Stomach smooth muscle (tissue), 2 donors: ENCODE results near the gene CCDC126.
"Not testable (repeated sequence)": the region's sequence is repeated elsewhere in the genome, so short reads cannot be mapped to it uniquely, and the experiment has no call there.

Experiments
- H3K27ac ChIP-seq: one replicate; pipeline ENCODE4 v1.7.0; 2013; ENCODE audit warnings: mild to moderate bottlenecking, low read length, inconsistent platforms
- H3K27me3 ChIP-seq, 2 donors: one replicate each; pipeline ENCODE4 v1.7.0; 2013; ENCODE audit warnings: low read length in 2 of 2; ENCODE audit not compliant: insufficient read depth in 2 of 2, control insufficient read depth in 1 of 2
- H3K36me3 ChIP-seq, 2 donors: one replicate each; pipeline ENCODE4 v1.7.0; 2013; ENCODE audit warnings: low read length in 2 of 2; ENCODE audit not compliant: control insufficient read depth in 2 of 2, insufficient read depth in 2 of 2
- H3K4me1 ChIP-seq: one replicate; pipeline ENCODE4 v1.7.0; 2013; ENCODE audit warnings: low read length; ENCODE audit not compliant: control insufficient read depth, insufficient read depth
- H3K4me3 ChIP-seq, 2 donors: one replicate each; pipeline ENCODE4 v1.7.0; 2013; ENCODE audit warnings: low read length in 2 of 2
- H3K9ac ChIP-seq, 2 donors: one replicate each; pipeline ENCODE4 v1.7.0; 2013; ENCODE audit warnings: low read length in 2 of 2, mild to moderate bottlenecking in 1 of 2
- H3K9me3 ChIP-seq, 2 donors: one replicate each; pipeline ENCODE4 v1.7.0; 2013; ENCODE audit warnings: low read length in 2 of 2; ENCODE audit not compliant: control insufficient read depth in 2 of 2
- donor health status: healthy.
- donor health status: Pancreatic carcinoma.

CCDC126 gene, protein sequence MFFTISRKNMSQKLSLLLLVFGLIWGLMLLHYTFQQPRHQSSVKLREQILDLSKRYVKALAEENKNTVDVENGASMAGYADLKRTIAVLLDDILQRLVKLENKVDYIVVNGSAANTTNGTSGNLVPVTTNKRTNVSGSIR

DNA sequence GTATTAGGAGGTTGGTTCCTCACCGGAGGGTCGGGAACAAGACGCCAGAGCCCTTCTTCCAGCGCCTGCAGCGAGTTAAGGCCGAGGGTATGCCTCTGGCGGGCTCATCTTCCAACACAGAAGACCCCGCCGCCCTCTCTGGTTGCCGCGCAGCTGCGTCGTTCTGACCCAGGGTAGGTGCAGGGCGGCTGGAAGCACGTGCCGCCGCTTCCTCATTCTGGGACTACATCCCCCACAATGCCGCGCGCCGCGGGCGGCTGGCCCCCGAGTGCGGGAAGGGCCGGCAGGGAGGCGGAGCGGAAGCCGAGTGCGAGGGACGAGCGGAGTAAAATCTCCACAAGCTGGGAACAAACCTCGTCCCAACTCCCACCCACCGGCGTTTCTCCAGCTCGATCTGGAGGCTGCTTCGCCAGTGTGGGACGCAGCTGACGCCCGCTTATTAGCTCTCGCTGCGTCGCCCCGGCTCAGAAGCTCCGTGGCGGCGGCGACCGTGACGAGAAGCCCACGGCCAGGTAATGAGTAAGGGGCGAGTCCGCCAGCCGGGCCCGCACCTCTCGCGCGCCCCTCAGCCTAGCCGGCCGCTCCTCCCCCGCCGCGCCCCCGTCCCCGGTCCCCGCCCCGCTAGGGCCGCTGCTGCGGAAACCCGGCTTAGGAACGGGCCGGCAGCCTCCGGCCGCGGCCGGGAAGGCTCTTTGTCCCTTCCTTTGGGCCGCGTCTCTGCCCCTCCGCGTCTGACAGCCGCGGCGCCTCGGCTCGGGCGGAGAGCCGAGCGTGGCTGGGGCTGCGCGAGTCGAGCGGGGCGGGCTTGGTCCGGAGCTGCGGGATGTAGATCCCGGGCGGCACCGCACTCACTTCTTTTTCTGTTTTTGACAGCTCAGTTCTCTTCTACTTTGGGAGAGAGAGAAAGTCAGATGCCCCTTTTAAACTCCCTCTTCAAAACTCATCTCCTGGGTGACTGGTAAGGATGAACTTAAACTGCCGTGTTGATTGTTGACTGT lies at the start of gene CCDC126:
Gene CCDC126, plus strand, starts transcription at position 289 of the 998 bp plus-strand sequence. CDS start 13,934 bp downstream, outside the sequence.
- Histone ChIP-seq H3K27me3 (no peaks in the 10 kb centered on the region), H3K9ac (peak within 1 kb of the TSS; percentile 91 to 96), H3K4me1 (peaks cover 4% of the 10 kb centered on the region), H3K4me3 (peak within 1 kb of the TSS; percentile 86 to 99), H3K9me3 (no peaks in the 10 kb centered on the region), H3K36me3 (no peaks in the 10 kb centered on the region), H3K27ac (peak within 1 kb of the TSS; percentile 82)

DNA sequence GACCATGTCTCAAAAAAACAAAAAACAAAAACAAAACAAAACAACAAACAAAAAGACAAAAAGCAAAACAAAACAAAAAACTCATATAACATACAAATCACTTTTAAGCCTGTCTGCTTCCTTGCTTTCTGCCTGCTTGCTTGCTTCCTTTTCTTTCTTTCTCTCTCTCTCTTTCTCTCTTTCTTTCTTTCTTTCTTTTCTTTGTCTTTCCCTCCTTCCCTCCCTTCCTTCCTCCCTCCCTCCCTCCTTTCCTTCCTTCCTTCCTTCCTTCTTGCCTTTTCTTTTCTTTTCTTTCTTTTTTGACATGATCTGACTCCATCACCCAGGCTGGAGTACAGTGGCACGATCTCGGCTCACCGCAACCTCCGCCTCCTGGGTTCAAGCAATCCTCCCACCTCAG lies 49.5 kb upstream of the CCDC126 start:
- H3K27me3 ChIP-seq, result peaks cover 0 to 2% of the 10 kb centered on the region in 2 donors
- no peaks in the 10 kb centered on the region for H3K4me1 ChIP-seq
- no peak overlapping the region for H3K4me3 ChIP-seq
- no peak overlapping the region for H3K27ac ChIP-seq
- peaks cover 0 to under 1% of the 10 kb centered on the region in 2 donors for H3K9me3 ChIP-seq
- no peaks in the 10 kb centered on the region for H3K36me3 ChIP-seq
- no peak overlapping the region for H3K9ac ChIP-seq

DNA sequence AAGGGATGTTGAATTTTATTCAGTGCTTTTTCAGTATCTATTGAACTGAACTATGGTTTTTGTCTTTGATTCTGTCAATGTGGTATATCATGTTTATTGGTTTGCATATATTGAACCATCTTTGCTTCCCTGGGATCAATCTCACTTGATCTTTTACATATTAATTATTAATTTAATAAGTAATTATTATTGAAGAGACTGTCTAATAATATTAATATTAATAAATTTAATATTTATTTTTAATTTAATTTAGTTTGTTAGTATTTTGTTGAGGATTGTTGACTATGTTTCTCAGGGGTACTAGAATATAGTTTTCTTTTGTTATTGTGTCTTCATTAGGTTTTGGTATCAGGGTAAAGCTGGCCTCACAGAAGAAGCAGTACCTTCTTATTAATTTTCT lies 38.9 kb upstream of the CCDC126 start:
- H3K9me3 ChIP-seq, result no peaks in the 10 kb centered on the region
- H3K36me3 ChIP-seq, result no peaks in the 10 kb centered on the region
- H3K27me3 ChIP-seq, result no peaks in the 10 kb centered on the region
- no peak overlapping the region for H3K9ac ChIP-seq
- no peak overlapping the region for H3K4me3 ChIP-seq
- no peaks in the 10 kb centered on the region for H3K4me1 ChIP-seq
- H3K27ac ChIP-seq, result no peak overlapping the region

DNA sequence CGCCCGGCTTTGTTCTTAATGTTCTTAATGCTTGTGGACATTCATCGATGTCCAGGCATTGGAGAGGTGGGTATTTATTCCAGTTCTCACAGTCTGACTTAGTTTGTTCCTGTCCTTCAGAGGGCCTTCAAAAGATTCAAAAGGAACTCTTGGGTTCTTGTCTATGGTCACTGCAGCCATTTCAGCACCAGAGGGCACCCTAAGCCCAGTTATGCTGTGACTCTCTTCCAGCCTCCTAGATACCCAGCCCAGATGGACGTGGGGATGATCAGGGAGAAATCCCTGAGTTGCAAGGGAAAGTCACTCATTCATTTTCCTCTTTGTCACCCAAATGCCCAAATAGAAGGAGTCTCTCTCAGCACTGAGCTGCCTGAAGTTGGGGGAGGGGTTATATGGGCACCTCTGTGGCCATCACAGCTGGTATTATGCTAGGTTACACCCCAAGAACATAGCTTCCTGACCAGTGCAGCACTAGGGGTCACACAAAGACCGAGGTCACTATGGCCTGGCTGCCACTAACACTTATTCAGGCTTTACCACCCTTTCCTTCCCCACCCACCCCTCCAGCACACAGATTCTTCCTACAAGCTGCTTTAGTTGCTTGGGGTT lies 26.5 kb upstream of the CCDC126 start:
- no peak overlapping the region for H3K9ac ChIP-seq
- H3K36me3 ChIP-seq, result no peaks in the 10 kb centered on the region
- H3K4me1 ChIP-seq, result no peaks in the 10 kb centered on the region
- H3K9me3 ChIP-seq, result no peaks in the 10 kb centered on the region
- no peak overlapping the region for H3K4me3 ChIP-seq
- H3K27ac ChIP-seq, result no peak overlapping the region
- H3K27me3 ChIP-seq, result no peaks in the 10 kb centered on the region

DNA sequence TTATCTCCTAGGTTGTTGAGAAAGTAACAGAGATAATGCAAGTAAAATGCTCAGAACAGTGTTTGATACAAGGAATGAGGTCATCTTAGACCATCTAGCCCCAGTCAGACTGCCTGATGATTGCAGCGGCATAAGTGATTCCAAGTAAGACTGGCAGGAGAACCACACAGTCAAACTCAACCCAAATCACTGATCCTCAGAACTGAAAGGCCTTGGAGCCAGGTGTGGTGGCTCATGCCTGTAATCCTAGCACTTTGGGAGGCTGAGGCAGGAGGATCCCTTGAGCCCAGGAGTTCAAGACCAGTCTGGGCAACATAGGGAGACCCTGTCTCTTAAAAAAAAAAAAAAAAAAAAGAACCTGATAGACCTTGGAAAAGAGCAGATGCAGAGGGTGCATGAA lies 15.2 kb upstream of the CCDC126 start:
- H3K4me1 ChIP-seq, H3K36me3 ChIP-seq, H3K4me3 ChIP-seq, H3K9me3 ChIP-seq, H3K9ac ChIP-seq, H3K27ac ChIP-seq, H3K27me3 ChIP-seq: not testable (repeated sequence)

DNA sequence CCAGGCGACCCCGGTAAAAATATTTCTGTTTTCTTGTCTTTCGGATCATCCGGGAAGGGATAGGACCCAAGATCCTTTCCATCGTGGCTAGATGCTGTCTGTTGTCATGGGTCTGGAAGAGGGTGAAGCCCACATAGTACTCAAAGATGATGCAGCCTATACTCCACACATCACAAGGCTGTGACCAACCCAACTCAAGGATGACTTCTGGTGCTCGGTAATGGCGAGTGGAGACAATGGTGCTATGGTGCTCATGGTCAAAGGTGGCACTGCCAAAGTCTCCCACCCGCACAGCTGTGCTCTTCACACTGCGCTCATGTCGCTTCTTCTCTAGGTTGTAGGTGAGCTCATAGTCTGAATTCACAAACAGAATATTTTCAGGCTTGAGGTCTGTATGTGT lies 11.9 kb upstream of the CCDC126 start:
- not testable (repeated sequence) for H3K9ac ChIP-seq, H3K4me3 ChIP-seq, H3K9me3 ChIP-seq, H3K27ac ChIP-seq, H3K4me1 ChIP-seq, H3K27me3 ChIP-seq, H3K36me3 ChIP-seq

DNA sequence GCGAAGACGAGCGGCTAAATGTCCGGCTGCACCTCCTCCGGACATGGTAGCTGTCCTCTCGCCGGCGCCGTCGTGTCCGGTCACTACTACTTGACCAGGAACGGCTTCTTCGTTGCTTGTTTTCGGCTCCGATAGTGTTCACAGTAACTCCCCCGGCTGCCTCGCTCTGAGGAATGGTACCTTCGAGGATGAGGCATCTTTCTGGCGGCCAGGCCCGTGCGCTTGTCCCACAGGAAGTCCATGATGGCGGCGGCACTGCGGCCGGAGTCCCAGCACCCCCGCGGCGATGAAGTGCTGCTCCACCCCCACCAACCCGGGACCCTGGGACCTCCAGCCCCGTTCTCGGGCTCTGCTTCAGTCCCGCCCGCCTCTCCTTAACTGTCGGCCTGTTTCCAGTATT lies 11.0 kb upstream of the CCDC126 start:
- no peak overlapping the region for H3K9ac ChIP-seq
- H3K27ac ChIP-seq, result no peak overlapping the region
- H3K4me3 ChIP-seq, result no peak overlapping the region
- H3K4me1 ChIP-seq, result no peaks in the 10 kb centered on the region
- no peaks in the 10 kb centered on the region for H3K36me3 ChIP-seq
- no peaks in the 10 kb centered on the region for H3K9me3 ChIP-seq
- H3K27me3 ChIP-seq, result no peaks in the 10 kb centered on the region

DNA sequence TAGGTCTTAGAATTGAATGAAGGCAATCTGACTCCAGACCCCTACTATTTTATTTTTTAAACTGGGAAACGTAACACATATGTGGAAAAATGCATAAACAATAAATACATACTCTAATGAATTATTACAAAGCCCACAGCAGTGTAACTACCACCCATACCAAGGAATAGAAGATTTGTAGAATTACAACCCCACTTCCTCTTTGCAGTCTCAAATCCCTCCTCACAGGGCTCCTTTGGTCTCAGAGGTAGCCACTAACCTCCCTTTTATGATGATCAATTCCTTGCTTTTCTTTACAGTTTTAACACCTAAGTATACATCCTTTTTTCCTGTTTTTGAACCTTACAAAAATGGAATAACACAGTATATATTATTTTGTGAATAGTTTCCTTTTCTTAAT lies 6.7 kb upstream of the CCDC126 start:
- H3K36me3 ChIP-seq, result no peaks in the 10 kb centered on the region
- no peak overlapping the region for H3K4me3 ChIP-seq
- H3K9me3 ChIP-seq, result no peaks in the 10 kb centered on the region

DNA sequence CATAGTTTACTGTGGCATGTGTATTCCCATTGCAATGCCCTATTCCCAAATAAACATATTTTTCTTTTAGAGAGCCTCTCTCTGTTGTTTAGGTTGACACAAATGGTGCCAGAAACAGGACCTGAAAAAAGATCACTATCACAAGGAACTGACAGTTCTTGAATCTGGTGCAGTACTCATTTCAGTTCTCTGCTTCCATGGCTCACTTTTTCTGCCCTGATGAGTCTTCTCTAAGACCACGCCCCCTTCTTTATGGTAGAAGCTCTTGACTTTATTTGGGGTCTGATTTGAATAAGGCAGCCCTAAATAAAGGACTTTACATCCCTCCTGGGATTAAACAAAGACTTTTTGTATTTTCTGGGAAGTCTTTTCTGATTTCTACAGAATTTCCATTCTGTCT lies 3.5 kb upstream of the CCDC126 start:
- Histone ChIP-seq H3K4me3 (no peak overlapping the region), H3K9me3 (no peaks in the 10 kb centered on the region), H3K4me1 (peaks cover 4% of the 10 kb centered on the region), H3K27me3 (no peaks in the 10 kb centered on the region), H3K36me3 (no peaks in the 10 kb centered on the region), H3K27ac (no peak overlapping the region), H3K9ac (no peak overlapping the region)

More for the DNA sequence above, 6.7 kb upstream of the CCDC126 start:
- Histone ChIP-seq H3K4me1 (no peaks in the 10 kb centered on the region), H3K27me3 (no peaks in the 10 kb centered on the region), H3K9ac (no peak overlapping the region), H3K27ac (no peak overlapping the region)

DNA sequence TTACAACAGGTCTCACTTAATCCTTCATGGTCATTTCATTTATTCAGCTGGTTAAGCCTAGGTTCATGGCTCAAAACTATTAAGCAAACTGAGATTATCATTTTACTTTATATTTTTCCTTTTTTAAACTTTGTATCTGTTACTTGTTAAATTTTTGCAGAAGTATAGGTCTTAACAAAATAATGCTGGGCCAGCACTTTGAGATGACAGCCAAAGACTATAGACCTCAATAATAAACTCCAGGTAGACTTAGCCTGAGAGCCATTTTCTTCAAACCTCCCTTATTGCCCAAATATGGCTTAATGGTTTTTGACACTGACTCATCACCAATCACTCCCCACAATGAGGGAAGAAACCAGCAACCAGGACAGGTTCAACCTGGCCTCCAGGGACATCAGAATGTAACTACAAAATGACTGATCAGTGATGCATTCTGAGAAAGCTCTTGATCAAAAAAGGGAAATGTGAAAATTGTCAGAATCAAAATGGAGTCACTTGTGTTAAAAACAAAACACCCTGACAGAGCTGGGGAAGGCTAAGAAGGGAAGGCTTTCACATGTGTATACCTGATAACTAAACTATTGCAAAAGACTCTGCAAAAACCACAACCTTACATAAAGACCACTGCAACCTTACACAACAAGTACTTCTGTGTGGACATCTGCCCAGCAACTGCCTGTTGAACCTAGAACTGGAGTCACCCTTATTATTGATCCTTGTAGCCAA lies 2.1 kb upstream of the CCDC126 start:
- H3K9me3 ChIP-seq, result no peaks in the 10 kb centered on the region
- no peaks in the 10 kb centered on the region for H3K27me3 ChIP-seq
- no peak overlapping the region for H3K27ac ChIP-seq
- H3K4me1 ChIP-seq, result peaks cover 4% of the 10 kb centered on the region
- no peak overlapping the region for H3K9ac ChIP-seq
- no peak overlapping the region for H3K4me3 ChIP-seq
- H3K36me3 ChIP-seq, result no peaks in the 10 kb centered on the region
